Prostate gland (tissue), 2 donors: ENCODE results near the gene OR6X1.

ENCODE experiments used
- CTCF ChIP-seq, 4 experiments: fragments of 200-600 bp in 2 of 4; fragments of 450-650 bp in 2 of 4; sonication (generic) in 2 of 4; IDR thresholded peaks; 1 replicate in 3 of 4; 2 replicates in 1 of 4; pipeline ENCODE4 v1.5.1; 2016 to 2019; ENCODE audit warnings: antibody characterized with exemption in 4 of 4, mild to moderate bottlenecking in 2 of 4, moderate library complexity in 2 of 4
- POLR2A ChIP-seq: fragments of 450-650 bp; IDR thresholded peaks from one replicate; pipeline ENCODE4 v1.6.1; 2016; ENCODE audit warnings: antibody characterized with exemption, mild to moderate bottlenecking

GRCh38 chr11:123742031-123742723 is 12.1 kb downstream of the OR6X1 start:
- no peak for TF ChIP-seq CTCF (IDR thresholded peaks at IDR 0.05)
- TF ChIP-seq POLR2A = no peak
